GM23338 (cell line): ENCODE results near the gene A3GALT2.

Experiments
- CREB1 ChIP-seq: fragments of 250-450 bp; sonication (Bioruptor Pico); IDR thresholded peaks from 2 replicates; pipeline ENCODE4 v1.5.0; 2020; ENCODE audit warnings: low read depth, mild to moderate bottlenecking, moderate library complexity
- CTCF ChIP-seq, 2 experiments: fragments of 200-600 bp in 1 of 2; sonication (generic) in 1 of 2; conservative IDR thresholded peaks; 2 replicates each; pipeline versions ENCODE4 v1.5.1 to v1.6.1; 2016 to 2017; ENCODE audit warnings: antibody characterized with exemption in 2 of 2, low read depth in 2 of 2, mild to moderate bottlenecking in 2 of 2, moderate library complexity in 1 of 2
- EZH2 ChIP-seq: fragments of 200-600 bp; sonication (generic); IDR thresholded peaks from one replicate; pipeline ENCODE4 v1.8.0; 2017; ENCODE audit warnings: antibody characterized with exemption, mild to moderate bottlenecking, low read depth; ENCODE audit not compliant: unreplicated experiment
- EZH2phosphoT487 ChIP-seq: fragments of 200-600 bp; sonication (generic); IDR thresholded peaks from one replicate; pipeline ENCODE4 v1.8.1; 2018; ENCODE audit warnings: antibody characterized with exemption; ENCODE audit not compliant: unreplicated experiment
- JUNB ChIP-seq: IDR thresholded peaks from one replicate; pipeline ENCODE4 v1.6.1; 2016; ENCODE audit warnings: antibody characterized with exemption; ENCODE audit not compliant: unreplicated experiment
- POLR2AphosphoS5 ChIP-seq: IDR thresholded peaks from 2 replicates; pipeline ENCODE4 v1.6.1; 2016; ENCODE audit warnings: antibody characterized with exemption, low read depth
- REST ChIP-seq: IDR thresholded peaks from one replicate; pipeline ENCODE4 v1.6.1; 2018; ENCODE audit warnings: antibody characterized with exemption; ENCODE audit not compliant: unreplicated experiment
- STAT1 ChIP-seq: IDR thresholded peaks from one replicate; pipeline ENCODE4 v1.6.1; 2016; ENCODE audit warnings: antibody characterized with exemption; ENCODE audit not compliant: unreplicated experiment
- ZNF331 ChIP-seq: fragments of 250-450 bp; sonication (Bioruptor Pico); IDR thresholded peaks from 2 replicates; pipeline ENCODE4 v1.5.0; 2020; ENCODE audit warnings: low read depth, mild to moderate bottlenecking, moderate library complexity

- TF ChIP-seq CTCF (conservative IDR thresholded peaks at IDR 0.05; ENCODE audit: low read depth in 2 of 2) (no peak), EZH2phosphoT487 (no peak), EZH2 (no peak), POLR2AphosphoS5 (no peak), REST (no peak), CREB1 (CRISPR knock-in tag) (no peak), STAT1 (no peak), JUNB (no peak), ZNF331 (no peak)
Measured at GRCh38 chr1:33361532-33362235, 40.8 kb upstream of the A3GALT2 start.
